Activated effector memory CD4-positive, alpha-beta T cell treated with Interleukin-2 at 50 U/mL for 16 hours (primary cell): ENCODE data around the gene FAM107A.

Experiments
- DNase-seq: peaks from one replicate; pipeline ENCODE4 v3.0.0-alpha.2; 2020

The FAM107A gene, protein sequence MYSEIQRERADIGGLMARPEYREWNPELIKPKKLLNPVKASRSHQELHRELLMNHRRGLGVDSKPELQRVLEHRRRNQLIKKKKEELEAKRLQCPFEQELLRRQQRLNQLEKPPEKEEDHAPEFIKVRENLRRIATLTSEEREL

GRCh38 chr3:58577269-58577821 lies at the start of gene FAM107A:
Gene FAM107A (minus strand): TSS chr3:58577391. CDS start chr3:58569860, 7,531 bp downstream.
- no peak for DNase-seq

DNA sequence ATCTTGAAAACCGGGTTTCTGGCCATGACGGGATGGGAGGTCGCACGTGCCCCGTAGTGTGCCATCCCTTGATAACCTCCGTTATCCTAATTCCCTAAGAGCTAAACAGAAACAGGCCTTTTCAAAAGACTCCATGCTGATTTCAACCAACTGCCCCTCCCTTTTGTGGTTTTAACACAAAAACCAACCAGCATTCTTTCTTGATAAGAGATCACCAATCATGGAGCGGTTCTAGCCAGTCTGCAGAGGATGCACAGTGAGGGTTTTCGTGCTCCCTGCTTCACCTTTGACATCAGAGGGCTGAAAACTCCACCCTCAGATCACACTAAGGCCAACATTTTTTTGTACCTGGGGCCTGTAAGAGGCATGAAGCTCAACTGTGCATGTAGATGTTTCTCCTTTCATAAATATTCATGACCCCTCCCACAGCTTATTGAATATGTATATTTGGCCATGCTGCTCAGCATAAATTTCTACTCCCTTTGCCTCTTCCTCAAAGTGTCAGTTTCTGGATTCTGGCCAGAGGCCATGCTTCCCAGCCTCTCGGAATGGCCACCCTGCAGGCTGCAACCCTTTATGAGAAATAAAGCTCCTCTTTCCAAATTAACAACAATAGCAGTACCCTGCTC lies 48.1 kb upstream of the FAM107A start:
- DNase-seq: no peak

GRCh38 chr3:58624550-58624949 lies 47.4 kb upstream of the FAM107A start:
- no peak for DNase-seq

DNA sequence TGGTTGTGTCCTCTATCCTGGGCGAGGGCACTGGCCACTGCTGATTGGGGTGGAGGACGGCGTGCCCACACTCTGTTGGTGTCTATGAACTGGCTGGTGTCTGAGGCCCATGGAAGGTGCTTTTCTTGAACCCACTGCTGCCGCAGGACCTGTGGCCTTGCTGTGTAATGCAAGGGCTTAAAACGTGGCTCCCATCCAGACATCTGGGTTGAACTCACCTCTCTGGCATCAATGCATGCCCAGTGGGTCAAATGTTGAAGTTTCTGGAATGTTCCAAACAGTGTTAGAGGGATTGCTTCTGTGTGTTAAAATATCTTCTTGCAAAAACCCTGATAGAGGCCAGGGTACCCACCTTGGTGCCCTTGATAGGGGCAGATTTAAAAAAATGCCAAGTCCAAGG lies 46.8 kb upstream of the FAM107A start:
- DNase-seq: no peak

GRCh38 chr3:58623478-58623877 lies 46.3 kb upstream of the FAM107A start:
- DNase-seq: no peak

GRCh38 chr3:58622892-58623291 lies 45.7 kb upstream of the FAM107A start:
- no peak for DNase-seq

DNA sequence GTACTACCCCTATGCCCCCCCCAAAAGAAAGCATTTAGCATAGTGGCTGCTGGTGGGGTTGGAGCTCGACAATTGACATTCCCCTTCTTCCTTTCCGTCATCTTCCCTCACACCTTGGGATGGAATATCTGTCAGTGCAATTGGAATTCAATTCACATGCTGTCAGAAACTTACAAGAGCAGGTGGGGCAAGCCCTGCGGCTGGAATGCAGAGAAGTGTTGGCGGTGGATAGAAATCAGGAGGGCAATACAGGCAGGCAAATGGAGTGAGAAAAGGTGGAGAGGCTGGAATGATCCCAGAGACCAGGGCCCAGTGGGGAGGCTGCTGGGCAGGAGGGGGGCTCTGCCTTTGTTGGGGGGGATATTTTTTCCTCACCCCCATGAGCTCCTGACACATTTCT lies 45.2 kb upstream of the FAM107A start:
- no peak for DNase-seq

- no peak for DNase-seq
Measured at GRCh38 chr3:58621086-58621830, 44.1 kb upstream of the FAM107A start.

DNA sequence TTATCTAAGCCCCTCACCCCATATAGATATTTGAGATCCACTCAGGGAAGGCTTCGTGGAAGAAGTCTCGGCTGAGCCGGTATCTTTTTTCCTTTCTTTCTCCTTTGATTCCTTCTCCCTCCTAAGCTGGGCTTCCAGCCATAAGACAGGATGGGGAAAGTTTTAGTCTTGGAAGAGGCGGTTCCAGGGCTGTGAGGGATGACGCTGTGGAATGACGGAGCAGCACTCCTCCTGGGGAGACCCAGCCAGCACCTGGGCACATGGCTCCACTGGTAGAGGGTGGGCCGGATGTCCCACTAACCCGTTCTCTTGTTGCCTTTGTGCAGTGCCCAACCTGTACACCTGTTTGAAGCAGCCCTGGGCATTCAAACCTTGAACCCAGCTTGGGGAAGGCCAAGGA lies 43.2 kb upstream of the FAM107A start:
- no peak for DNase-seq

DNA sequence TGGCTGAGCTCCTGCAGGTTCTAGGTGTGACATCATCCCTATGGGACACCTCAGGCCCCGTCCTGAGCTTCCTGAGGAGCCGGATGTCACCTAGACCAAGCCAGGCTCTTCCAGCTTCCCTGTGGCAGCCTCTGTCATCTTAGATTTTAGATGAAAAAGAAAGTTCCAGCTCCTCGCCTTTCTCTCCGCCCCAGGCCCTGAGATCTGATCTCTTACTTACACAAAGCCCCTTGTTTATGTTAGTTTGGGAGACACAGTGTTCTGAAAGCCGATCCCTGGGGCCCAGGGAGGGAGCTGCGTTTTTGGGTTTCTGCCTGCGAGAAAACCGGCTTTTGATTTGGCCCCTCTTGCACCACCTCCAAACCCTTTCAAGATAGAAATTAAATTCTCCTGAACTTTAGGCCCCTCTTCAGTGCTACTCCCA lies 40.2 kb upstream of the FAM107A start:
- no peak for DNase-seq

- DNase-seq: no peak
Measured at GRCh38 chr3:58613236-58614132, 36.3 kb upstream of the FAM107A start.

DNA sequence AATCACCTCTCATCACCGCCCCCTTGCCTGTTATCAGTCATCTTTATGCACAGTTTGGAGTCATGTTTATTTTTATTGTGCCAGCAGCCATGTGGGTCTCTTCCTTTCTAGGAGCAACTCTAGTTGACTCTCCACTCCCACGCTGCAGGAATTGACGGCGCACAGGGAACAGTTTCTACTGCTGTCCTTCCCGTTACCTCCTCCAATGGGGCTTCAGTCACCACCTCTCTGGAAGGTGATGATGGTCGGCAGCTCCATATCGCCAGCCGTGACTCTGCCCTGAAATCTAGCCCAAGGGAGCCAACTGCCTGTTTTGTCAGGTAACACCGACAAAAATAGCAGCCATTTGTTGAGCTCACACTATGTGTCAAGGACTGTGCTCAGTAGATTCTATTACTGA lies 35.6 kb upstream of the FAM107A start:
- DNase-seq: no peak

DNA sequence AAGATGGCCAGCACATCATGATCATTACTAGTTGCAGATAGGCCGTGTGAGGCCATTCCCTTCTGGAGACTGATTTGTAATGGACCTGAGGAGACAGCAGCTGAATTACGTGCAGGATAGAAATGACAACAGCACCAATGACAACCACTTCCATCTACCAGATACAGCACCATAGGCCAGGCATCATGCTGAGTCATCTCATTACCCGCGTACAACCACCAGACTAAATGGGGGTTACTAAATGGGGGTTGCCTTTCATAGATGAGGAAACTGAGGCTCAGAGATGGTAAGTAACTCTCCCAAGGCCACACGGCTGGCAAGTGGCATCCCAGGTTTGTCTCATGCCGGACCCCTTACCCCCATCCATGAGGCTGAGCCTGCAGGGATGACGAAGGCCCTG lies 32.8 kb upstream of the FAM107A start:
- no peak for DNase-seq

DNA sequence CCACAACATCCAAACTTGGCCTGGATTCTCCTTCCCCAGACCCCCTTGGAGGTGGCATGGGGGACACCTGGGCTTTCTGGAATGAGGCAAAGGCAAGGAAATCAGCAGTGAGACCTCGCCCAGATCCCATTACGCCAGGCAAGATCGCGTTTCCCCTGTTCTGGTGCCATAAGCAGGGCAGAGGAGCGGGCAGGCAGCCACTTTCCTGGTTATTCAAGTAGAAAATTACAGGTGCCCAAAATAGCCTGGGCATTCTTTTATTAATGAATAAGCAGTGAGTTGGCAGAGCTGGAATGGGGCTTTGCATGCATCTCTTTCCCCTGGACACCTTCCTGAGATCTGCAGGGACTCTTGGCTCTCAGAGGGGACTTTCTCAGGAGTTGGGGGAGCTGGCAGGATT lies 31.5 kb upstream of the FAM107A start:
- DNase-seq: no peak

GRCh38 chr3:58607816-58608215 lies 30.6 kb upstream of the FAM107A start:
- DNase-seq: no peak

GRCh38 chr3:58606693-58607092 lies 29.5 kb upstream of the FAM107A start:
- DNase-seq: no peak

DNA sequence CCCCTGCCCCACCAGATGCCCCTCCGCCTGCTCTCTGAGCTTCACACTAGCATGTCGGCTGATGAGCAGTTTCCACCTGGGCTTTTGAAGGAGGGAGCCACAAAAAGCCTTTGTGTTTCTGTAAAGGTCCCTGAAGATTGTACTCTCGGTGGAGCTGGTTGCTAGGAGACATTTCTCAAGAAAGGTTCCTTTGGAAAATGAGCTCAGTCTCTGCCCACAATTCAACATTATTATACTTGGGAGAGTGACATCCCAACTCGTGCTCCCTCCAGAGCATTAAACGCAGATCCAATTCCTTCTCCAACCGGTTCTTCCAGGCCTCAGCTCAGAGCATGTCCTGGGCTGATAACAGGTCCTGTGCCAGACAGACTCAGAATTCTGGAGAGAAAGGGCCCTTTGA lies 26.8 kb upstream of the FAM107A start:
- no peak for DNase-seq

GRCh38 chr3:58603606-58604005 lies 26.4 kb upstream of the FAM107A start:
- no peak for DNase-seq

DNA sequence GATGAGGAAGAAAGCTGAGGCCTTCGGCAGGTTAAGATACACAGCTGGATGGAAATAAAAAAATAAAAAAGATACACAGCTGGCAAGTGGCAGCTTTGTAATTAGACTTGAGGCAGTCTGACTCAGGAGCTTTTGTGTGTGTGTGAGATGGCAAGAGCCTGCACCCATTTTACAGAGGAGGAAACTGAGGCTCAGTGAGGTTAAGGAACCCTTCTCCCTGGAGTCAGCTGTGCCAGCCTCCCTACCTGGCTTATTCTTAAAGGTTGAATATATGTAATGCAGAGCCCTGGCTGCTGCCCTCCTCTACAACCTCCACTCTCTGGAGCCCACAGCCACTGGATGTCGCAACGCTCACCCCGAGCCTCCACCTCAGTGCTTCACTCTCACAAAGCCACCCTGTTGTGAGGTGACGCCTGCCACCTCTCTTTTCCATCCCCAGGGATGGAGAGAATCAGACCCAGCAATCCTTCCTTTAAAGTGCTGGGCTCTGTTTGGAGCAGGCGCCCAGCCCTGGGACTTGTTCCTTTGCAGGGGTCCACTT lies 20.6 kb upstream of the FAM107A start:
- DNase-seq: no peak

- no peak for DNase-seq
Measured at GRCh38 chr3:58596834-58597518, 19.8 kb upstream of the FAM107A start.

GRCh38 chr3:58594117-58594516 lies 16.9 kb upstream of the FAM107A start:
- no peak for DNase-seq
